ENCODE data around the gene RGS3.

GRCh38 chr9:113495526-113495925 is 32.0 kb downstream of the RGS3 start:
- TF ChIP-seq CTCF (IDR thresholded peaks at IDR 0.05; ENCODE audit: low read length): no peak
- TF ChIP-seq EZH2 (IDR thresholded peaks at IDR 0.05; ENCODE audit: borderline replicate concordance, low read length): no peak
